Fibroblast of lung (primary cell): ENCODE measurements around the gene C6orf141. TPM values are rescaled to one million over a fixed set of nuclear protein-coding genes. Genes with fewer than 3 reads are reported as not detected.

Experiments
- DNase-seq, 2 donors: peaks; one replicate each; pipeline versions ENCODE4 v3.0.0 to v3.0.0-alpha.2; 2010; ENCODE audit warnings: low read depth in 2 of 2
- H2AFZ ChIP-seq: 2 replicates; pipeline ENCODE4 v1.5.1; 2012; ENCODE audit warnings: low read length, control low read depth, inconsistent platforms
- H3K27ac ChIP-seq: 2 replicates; pipeline ENCODE4 v1.5.1; 2011; ENCODE audit warnings: low read length, control low read depth; ENCODE audit not compliant: insufficient read depth
- H3K27me3 ChIP-seq: 2 replicates; pipeline ENCODE4 v1.5.1; 2011; ENCODE audit warnings: mild to moderate bottlenecking, low read length; ENCODE audit not compliant: control insufficient read depth, insufficient read depth
- H3K36me3 ChIP-seq: 2 replicates; pipeline ENCODE4 v1.5.1; 2011; ENCODE audit warnings: low read length; ENCODE audit not compliant: control insufficient read depth, insufficient read depth
- H3K4me1 ChIP-seq: 2 replicates; pipeline ENCODE4 v1.5.1; 2011; ENCODE audit warnings: low read length; ENCODE audit not compliant: control insufficient read depth, insufficient read depth; ENCODE audit errors: extremely low read depth
- H3K4me2 ChIP-seq: 2 replicates; pipeline ENCODE4 v1.5.1; 2011; ENCODE audit warnings: low read length, control low read depth; ENCODE audit not compliant: insufficient read depth; ENCODE audit errors: extremely low read depth
- H3K4me3 ChIP-seq, 4 experiments: fragments of 200-600 bp in 1 of 4; sonication (generic) in 1 of 4; replicated peaks in 1 of 4; 2 replicates each; pipeline ENCODE4 v1.5.1; 2011 to 2016; ENCODE audit warnings: low read length in 4 of 4, low read depth in 3 of 4, mild to moderate bottlenecking in 3 of 4, control low read depth in 2 of 4, inconsistent platforms in 1 of 4, mixed read lengths in 1 of 4; ENCODE audit not compliant: insufficient read depth in 1 of 4; ENCODE audit errors: control extremely low read depth in 1 of 4
- H3K79me2 ChIP-seq: 2 replicates; pipeline ENCODE4 v1.5.1; 2012; ENCODE audit warnings: mild to moderate bottlenecking, low read length, inconsistent platforms; ENCODE audit not compliant: control insufficient read depth, insufficient read depth
- H3K9ac ChIP-seq: 2 replicates; pipeline ENCODE4 v1.5.1; 2011; ENCODE audit warnings: mild to moderate bottlenecking, low read length, control low read depth; ENCODE audit not compliant: insufficient read depth
- H3K9me3 ChIP-seq: 2 replicates; pipeline ENCODE4 v1.5.1; 2012; ENCODE audit warnings: low read depth, low read length; ENCODE audit not compliant: control insufficient read depth, insufficient read depth
- H4K20me1 ChIP-seq: 2 replicates; pipeline ENCODE4 v1.5.1; 2011; ENCODE audit warnings: low read length; ENCODE audit not compliant: control insufficient read depth, insufficient read depth; ENCODE audit errors: extremely low read depth
- CTCF ChIP-seq, 2 donors: IDR thresholded peaks in 1 of 2; conservative IDR thresholded peaks in 1 of 2; 1 replicate in 1 of 2; 2 replicates in 1 of 2; pipeline ENCODE4 v1.5.1; 2011 to 2012; ENCODE audit warnings: low read length in 2 of 2, control low read depth in 1 of 2, inconsistent platforms in 1 of 2, low read depth in 1 of 2, mild to moderate bottlenecking in 1 of 2
- EZH2 ChIP-seq: IDR thresholded peaks from 2 replicates; pipeline ENCODE4 v1.5.1; 2012; ENCODE audit warnings: low read length, control low read depth, mild to moderate bottlenecking; ENCODE audit errors: missing control alignments
- polyA plus RNA-seq, 2 donors: library from polyadenylated mRNA; depleted of rRNA in 1 of 2; stranded (reverse) in 1 of 2; unstranded in 1 of 2; fragments of >200 nt; gene quantifications; 2 replicates each; pipeline ENCODE4 v1.2.1, GENCODE V29; 2011 to 2012; ENCODE audit warnings: missing spikeins in 1 of 2
- total RNA-seq: library from RNA; depleted of rRNA; stranded (reverse); fragments of >200 nt; gene quantifications from 2 replicates; pipeline ENCODE4 v1.2.1, GENCODE V29; 2014

Gene C6orf141
- total and polyA plus RNA-seq, 2 donors (not counting 1 experiment from before 2014, with no cell fraction given): 0.06 to 0.33 TPM

- H3K9ac ChIP-seq: no peak overlapping the region
- H3K4me1 ChIP-seq: no peaks in the 10 kb centered on the region
- no peak overlapping the region for H2AFZ ChIP-seq
- no peak overlapping the region for H3K4me2 ChIP-seq
- DNase-seq: no peak
- no peaks in the 10 kb centered on the region for H3K36me3 ChIP-seq
- H3K27me3 ChIP-seq: no peaks in the 10 kb centered on the region
- no peaks in the 10 kb centered on the region for H3K9me3 ChIP-seq
- H3K79me2 ChIP-seq: no peaks in the 10 kb centered on the region
- H4K20me1 ChIP-seq: no peaks in the 10 kb centered on the region
- H3K4me3 ChIP-seq: no peak overlapping the region
- TF ChIP-seq EZH2 (no peak), CTCF (conservative IDR thresholded peaks at IDR 0.05 in 1 of 2, IDR thresholded peaks at IDR 0.05 in 1 of 2; ENCODE audit: low read depth in 1 of 2, low read length in 2 of 2) (no peak)
- no peak overlapping the region for H3K27ac ChIP-seq
Observed at GRCh38 chr6:49563006-49563886, 12.8 kb downstream of the C6orf141 start.

GRCh38 chr6:49564552-49564951 is 14.1 kb downstream of the C6orf141 start:
- Histone ChIP-seq H3K4me1 (no peaks in the 10 kb centered on the region), H3K4me2 (no peak overlapping the region), H4K20me1 (no peaks in the 10 kb centered on the region), H3K36me3 (no peaks in the 10 kb centered on the region), H3K4me3 (no peak overlapping the region), H3K9ac (no peak overlapping the region), H3K27me3 (no peaks in the 10 kb centered on the region), H3K9me3 (no peaks in the 10 kb centered on the region), H3K79me2 (no peaks in the 10 kb centered on the region), H2AFZ (no peak overlapping the region), H3K27ac (no peak overlapping the region)
- no peak for TF ChIP-seq EZH2
- TF ChIP-seq CTCF (conservative IDR thresholded peaks at IDR 0.05 in 1 of 2, IDR thresholded peaks at IDR 0.05 in 1 of 2; ENCODE audit: low read depth in 1 of 2, low read length in 2 of 2): no peak
- no peak for DNase-seq

GRCh38 chr6:49565261-49565660 is 14.8 kb downstream of the C6orf141 start:
- H3K9ac ChIP-seq: no peak overlapping the region
- H3K9me3 ChIP-seq: no peaks in the 10 kb centered on the region
- H3K36me3 ChIP-seq: no peaks in the 10 kb centered on the region
- no peak for DNase-seq
- H4K20me1 ChIP-seq: no peaks in the 10 kb centered on the region
- no peaks in the 10 kb centered on the region for H3K4me1 ChIP-seq
- no peaks in the 10 kb centered on the region for H3K27me3 ChIP-seq
- H3K4me2 ChIP-seq: no peak overlapping the region
- no peaks in the 10 kb centered on the region for H3K79me2 ChIP-seq
- no peak overlapping the region for H2AFZ ChIP-seq
- TF ChIP-seq EZH2 (no peak), CTCF (conservative IDR thresholded peaks at IDR 0.05 in 1 of 2, IDR thresholded peaks at IDR 0.05 in 1 of 2; ENCODE audit: low read depth in 1 of 2, low read length in 2 of 2) (no peak)
- no peak overlapping the region for H3K4me3 ChIP-seq
- no peak overlapping the region for H3K27ac ChIP-seq
